HFF-Myc (cell line): ENCODE measurements around the gene FARP1.

Experiments
- DNase-seq: peaks from one replicate; pipeline ENCODE4 v3.0.0-alpha.2; 2011; ENCODE audit warnings: low read depth; ENCODE audit errors: extremely low read depth
- H3K4me3 ChIP-seq: replicated peaks from 2 replicates; pipeline ENCODE4 v1.5.1; 2011; ENCODE audit warnings: low read depth, mild to moderate bottlenecking, control low read depth, low read length
- TF ChIP-seq, protein P1 (sequence below): IDR thresholded peaks from 2 replicates; pipeline ENCODE4 v1.5.1; 2012; ENCODE audit warnings: mild to moderate bottlenecking, low read depth, low read length, control low read depth; ENCODE audit errors: missing control alignments

FARP1 gene

DNA sequence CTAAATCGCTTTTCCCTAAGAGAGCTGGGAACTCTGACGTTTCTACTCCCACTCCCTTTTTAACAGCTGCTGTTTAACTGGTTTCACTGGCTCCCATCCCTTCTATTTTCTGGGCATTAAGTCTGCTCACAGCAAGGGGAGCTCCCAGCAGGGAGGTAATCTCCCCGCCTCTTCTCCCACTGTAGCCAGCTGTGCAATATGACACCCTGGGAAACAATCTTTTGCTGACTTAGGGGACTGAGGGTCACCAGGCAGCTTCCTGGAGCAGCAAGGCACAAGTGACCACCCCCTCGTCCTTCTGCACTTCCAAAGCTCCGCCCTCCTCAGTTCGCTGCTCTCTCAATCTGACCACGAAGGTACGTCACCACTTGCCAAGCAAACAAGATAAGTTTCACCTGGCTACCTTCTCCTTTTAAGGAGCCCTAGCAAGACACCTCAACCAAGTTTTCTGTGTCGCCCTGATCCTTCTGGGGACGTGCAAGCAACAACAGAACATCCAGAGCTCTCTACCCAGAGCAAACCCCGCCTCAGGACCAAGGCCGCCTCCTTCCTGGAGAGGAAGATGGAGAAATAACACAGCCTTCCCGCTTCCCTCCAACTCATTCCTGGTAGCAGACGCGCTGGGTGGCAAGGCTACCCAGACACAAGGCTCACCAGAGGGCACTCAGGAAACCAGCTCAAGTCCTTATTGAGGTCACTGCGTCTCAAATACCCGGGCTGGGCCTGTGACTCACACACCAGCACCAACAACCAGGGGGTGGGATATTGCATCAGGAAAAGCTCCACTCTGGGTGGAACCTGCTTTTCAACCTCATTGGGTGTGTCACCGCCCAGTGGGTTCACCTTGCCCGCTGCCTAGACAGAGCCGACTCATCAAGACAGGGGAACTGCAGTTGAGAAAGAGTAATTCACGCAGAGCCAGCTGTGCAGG, 341.7 kb downstream of the FARP1 start:
- H3K4me3 ChIP-seq: no peak overlapping the region
- TF ChIP-seq, protein P1, sequence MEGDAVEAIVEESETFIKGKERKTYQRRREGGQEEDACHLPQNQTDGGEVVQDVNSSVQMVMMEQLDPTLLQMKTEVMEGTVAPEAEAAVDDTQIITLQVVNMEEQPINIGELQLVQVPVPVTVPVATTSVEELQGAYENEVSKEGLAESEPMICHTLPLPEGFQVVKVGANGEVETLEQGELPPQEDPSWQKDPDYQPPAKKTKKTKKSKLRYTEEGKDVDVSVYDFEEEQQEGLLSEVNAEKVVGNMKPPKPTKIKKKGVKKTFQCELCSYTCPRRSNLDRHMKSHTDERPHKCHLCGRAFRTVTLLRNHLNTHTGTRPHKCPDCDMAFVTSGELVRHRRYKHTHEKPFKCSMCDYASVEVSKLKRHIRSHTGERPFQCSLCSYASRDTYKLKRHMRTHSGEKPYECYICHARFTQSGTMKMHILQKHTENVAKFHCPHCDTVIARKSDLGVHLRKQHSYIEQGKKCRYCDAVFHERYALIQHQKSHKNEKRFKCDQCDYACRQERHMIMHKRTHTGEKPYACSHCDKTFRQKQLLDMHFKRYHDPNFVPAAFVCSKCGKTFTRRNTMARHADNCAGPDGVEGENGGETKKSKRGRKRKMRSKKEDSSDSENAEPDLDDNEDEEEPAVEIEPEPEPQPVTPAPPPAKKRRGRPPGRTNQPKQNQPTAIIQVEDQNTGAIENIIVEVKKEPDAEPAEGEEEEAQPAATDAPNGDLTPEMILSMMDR: no peak
- DNase-seq: no peak

DNA sequence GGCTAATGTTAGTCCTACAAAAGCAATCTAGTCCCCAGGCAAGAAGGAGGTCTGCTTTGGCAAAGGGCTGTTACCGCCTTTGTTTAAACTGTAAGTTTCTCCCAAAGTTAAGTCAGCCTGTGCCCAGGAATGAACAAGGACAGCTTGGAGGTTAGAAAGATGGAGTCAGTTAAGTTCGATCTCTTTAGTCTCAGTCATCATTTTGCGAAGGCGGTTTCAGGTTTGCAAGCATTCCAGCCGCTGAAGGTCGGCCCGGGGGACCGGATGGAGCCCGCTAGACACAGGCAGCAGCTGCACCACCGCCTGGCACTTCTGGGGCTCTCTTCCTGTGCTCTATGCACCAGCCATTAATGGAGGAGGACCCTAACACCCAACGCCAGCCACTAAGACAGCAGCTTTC, 342.7 kb downstream of the FARP1 start:
- TF ChIP-seq, protein P1: no peak
- no peak overlapping the region for H3K4me3 ChIP-seq
- DNase-seq: no peak

DNA sequence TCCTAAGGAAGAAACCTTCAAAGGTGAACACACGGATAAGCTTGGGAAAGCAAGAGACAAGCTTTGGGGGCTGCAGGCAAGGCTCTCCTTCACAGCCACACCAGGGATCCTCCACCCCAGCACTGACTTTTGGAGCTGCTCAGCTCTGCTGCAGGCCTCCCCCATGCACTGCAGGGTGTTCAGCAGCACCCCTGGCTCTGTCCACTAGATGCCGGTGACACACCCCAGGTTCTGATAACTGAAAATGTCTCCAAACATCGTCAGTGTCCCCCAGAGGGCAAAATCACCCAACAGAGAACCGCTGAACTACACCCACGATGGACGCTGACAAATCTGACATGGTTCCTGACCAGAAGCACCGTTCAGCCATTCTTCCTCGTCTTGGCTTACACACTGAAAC, 343.5 kb downstream of the FARP1 start:
- DNase-seq: no peak
- TF ChIP-seq, protein P1: no peak

DNA sequence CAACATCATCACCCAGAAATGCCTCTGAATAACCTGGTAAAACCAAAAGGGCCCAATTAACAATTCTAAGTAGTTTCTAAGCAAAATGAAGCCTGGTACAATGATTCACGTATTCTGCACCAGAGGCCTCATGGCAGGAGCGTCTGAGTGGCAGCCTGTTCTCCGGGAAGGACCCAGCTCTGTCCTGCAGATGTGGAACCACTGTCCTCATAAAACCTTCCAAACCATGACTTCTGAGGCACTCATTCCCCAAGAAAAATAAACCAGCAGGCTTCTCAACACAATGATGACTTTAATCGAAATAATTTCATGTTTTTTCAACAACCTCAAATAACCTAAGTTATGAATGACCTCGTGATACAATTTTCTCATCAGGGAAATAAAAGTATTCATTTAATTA, 344.1 kb downstream of the FARP1 start:
- DNase-seq: no peak
- H3K4me3 ChIP-seq: no peak overlapping the region
- TF ChIP-seq, protein P1: no peak

More for the DNA sequence above, 343.5 kb downstream of the FARP1 start:
- no peak overlapping the region for H3K4me3 ChIP-seq

DNA sequence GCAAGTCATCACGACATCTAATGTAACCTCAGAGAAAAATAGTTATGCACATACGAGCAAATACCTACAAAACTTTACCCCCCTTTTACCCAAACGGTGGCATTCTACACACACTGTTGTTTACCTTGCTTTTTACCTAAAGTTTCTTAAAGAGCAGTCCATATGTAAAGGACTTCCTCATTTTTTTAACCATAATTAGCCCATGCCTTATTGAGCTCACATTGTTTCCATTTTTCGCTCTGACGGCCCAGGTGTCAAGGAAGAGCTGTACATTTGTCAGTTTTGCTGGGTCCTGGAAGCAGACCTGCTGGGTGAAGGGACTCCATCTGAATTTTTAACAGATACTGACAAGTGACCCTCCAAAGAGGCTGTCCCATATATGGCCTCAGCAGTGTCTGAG, 344.6 kb downstream of the FARP1 start:
- TF ChIP-seq, protein P1: no peak
- DNase-seq: no peak

DNA sequence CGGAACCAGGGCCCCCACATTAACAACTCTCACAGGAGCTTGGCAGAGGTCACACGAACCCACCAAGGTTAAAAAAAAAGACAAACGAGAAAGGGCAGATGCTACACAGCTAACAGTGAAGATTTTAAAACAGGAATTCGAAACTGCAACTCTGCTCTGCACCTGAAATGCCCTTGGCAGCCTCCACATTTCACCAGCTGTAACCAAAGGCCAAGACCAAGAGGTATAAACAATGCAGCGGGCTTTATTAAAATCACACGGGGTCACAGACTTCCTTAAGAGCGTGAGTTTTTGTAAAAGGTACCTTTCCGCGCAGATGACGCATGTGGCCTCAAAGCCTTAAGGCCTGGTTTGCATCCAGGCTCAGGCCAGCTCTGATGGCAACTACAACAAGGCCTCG, 345.8 kb downstream of the FARP1 start:
- no peak overlapping the region for H3K4me3 ChIP-seq

More for the DNA sequence above, 344.6 kb downstream of the FARP1 start:
- no peak overlapping the region for H3K4me3 ChIP-seq

More for the DNA sequence above, 345.8 kb downstream of the FARP1 start:
- TF ChIP-seq, protein P1: no peak
- DNase-seq: no peak
